Measurements from ENCODE around the gene KLHL24.

KLHL24 gene

DNA sequence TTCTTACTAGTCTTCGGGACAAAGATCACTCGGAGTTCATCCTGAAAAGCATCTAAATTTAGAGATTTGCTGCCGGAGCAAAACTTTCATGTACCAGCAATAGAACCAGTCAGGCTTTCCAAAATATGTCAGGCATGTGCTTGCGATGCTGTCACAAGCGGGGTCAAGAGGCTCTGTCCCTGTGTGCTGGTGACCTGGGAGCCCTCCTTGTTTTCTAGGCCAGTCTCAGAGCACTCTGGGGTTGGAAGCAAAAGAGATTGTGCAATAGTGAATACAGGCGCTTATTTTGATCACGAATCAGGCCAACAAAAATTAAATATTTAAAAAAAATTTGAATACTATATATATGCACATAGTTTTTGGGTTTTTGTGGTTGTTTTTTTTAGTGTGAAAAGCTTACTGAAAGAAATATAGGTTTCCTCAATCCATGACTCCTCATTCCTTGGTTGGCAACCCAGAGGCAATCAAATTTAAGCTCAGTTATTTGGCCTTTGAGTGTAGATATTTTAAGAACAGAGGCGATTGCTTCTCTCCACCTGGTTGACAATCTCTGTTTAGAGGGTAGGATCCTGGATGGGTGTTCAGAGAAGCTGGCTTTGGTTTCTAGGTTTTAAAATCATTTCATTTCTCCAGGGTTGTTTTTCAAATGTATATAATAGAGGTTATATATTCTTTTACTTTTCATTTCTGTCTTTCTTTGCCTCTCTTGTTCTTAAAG is 8.4 kb upstream of the KLHL24 start:
- TF ChIP-seq GATA2 (IDR thresholded peaks at IDR 0.05; ENCODE audit: low read depth, low read length) (no peak), GATA3 (IDR thresholded peaks at IDR 0.05; ENCODE audit: low read depth, low read length) (no peak)

DNA sequence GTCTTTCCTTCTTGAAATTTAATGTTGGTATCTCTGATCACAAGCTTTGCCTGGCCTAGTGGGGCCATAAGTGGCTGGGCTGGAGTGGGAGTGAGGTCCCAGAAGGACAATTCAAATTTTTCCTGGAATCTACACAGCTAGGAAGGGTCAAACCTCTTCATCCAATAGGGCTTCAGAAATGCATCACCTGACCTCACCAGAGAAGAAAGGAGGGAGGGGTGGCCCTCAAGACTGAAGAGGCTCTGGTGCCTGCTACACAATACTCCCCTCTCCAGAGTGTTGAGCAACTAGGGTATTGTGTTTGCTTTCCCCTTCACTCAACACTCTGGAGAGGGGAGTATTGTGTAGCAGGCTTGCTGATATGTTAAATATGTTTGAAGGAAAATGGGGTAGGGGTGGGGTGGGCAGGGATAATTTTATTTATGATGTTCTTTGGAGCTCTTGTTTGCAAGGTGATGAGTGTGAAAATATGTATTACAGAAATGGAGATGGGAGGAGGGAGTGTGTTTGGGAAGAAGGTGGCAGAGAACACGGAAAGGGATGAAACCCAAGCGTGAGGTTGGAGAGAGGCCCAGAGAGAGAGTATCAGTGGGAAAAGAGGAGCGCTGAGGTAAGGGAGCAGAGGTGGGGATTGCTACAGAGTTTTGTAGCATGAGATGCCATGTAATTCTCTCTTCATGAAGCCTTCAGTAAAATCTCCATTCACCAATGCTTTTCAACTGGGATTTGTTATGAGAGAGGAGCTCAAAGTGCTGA is 5.7 kb upstream of the KLHL24 start:
- TF ChIP-seq GATA2 (IDR thresholded peaks at IDR 0.05; ENCODE audit: low read depth, low read length) (no peak), GATA3 (IDR thresholded peaks at IDR 0.05; ENCODE audit: low read depth, low read length) (no peak)

DNA sequence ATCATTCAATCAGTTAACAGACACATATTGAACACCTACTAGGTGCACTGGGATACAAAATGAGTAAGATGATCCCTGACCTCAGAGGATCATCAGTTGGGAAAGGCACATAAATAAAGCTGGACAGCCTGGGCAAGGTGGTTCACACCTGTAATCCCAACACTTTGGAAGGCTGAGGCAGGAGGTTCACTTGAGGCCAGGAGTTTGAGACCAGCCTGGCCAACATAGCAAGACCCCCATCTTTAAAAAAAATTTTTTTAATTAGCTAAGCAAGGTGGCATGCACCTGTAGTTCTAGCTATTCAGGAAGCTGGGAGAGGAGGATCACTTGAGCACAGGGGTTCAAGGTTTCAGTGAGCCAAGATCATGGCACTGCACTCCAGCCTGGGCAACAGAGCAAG is 3.7 kb upstream of the KLHL24 start:
- TF ChIP-seq GATA2 (IDR thresholded peaks at IDR 0.05; ENCODE audit: low read depth, low read length) (no peak), GATA3 (IDR thresholded peaks at IDR 0.05; ENCODE audit: low read depth, low read length) (no peak)

GRCh38 chr3:183634707-183635106 is 716 bp upstream of the KLHL24 start:
- TF ChIP-seq GATA2 (IDR thresholded peaks at IDR 0.05; ENCODE audit: low read depth, low read length) (no peak), GATA3 (IDR thresholded peaks at IDR 0.05; ENCODE audit: low read depth, low read length) (no peak)

GRCh38 chr3:183635107-183635430 is 354 bp upstream of the KLHL24 start:
- no peak for TF ChIP-seq GATA3 (IDR thresholded peaks at IDR 0.05; ENCODE audit: low read depth, low read length)
- TF ChIP-seq GATA2 (IDR thresholded peaks at IDR 0.05; ENCODE audit: low read depth, low read length) = no peak

- TF ChIP-seq GATA3 (IDR thresholded peaks at IDR 0.05; ENCODE audit: low read depth, low read length) (no peak), GATA2 (IDR thresholded peaks at IDR 0.05; ENCODE audit: low read depth, low read length) (no peak)
These were observed 1.0 kb downstream of the KLHL24 start for GRCh38 chr3:183636221-183637105.

DNA sequence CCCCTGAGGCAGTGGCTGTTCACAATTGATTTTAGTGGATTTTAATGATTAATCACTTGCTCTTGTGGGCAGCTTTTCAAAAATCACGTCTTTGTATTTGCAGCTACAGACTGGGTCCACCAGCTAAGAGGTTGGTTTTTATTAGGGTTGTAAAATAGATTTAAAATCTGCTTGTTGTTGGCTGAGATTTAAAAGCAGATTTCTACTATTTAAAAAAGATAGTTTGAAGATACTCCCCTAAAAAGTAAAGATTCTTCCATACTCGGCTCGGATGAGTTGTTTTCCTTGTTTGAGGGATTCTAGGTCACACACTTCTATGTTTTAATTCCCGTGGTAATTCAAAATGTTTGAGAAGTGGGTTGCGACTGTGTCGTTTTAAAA is 1.7 kb downstream of the KLHL24 start:
- TF ChIP-seq GATA2 (IDR thresholded peaks at IDR 0.05; ENCODE audit: low read depth, low read length) (no peak), GATA3 (IDR thresholded peaks at IDR 0.05; ENCODE audit: low read depth, low read length) (no peak)

DNA sequence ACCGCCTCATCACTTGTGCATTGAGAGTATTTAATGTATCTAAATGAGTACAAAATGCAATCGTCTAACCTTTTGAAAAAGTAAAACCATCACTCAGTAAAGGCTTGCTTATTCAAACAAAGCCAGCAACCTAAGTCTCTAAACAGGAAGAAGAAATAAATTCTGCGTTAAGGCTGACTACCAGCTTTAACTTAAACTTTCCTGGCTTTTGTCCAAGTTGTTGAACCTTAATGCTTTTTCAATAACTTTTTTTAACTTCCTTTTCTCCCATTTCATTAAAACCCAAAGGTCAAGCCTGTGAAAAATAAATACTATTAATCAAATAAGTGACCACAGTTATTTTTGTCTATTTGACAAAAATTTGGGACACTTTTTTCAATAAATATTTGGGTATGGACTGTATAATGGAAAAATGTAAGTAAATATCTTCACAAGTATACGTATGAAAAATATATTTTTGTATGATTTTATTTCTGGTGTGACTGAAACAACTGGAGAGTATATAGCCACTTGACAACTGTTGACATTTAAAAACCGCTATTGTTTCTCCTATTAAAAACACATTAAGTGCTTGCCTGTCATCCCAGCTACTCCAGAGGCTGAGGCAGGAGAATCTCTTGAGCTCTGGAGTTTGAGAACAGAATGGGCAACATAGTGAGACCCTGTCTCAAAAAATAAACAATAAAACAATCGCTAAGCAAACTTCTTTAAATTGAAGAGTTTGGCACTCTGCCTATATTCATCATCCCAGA is 2.9 kb downstream of the KLHL24 start:
- no peak for TF ChIP-seq GATA3 (IDR thresholded peaks at IDR 0.05; ENCODE audit: low read depth, low read length)
- TF ChIP-seq GATA2 (IDR thresholded peaks at IDR 0.05; ENCODE audit: low read depth, low read length) = no peak

GRCh38 chr3:183641882-183642281 is 6.5 kb downstream of the KLHL24 start:
- TF ChIP-seq GATA2 (IDR thresholded peaks at IDR 0.05; ENCODE audit: low read depth, low read length) = no peak
- no peak for TF ChIP-seq GATA3 (IDR thresholded peaks at IDR 0.05; ENCODE audit: low read depth, low read length)

- no peak for TF ChIP-seq GATA3 (IDR thresholded peaks at IDR 0.05; ENCODE audit: low read depth, low read length)
These were observed 8.8 kb downstream of the KLHL24 start for GRCh38 chr3:183644244-183644643.

- TF ChIP-seq GATA2 (IDR thresholded peaks at IDR 0.05; ENCODE audit: low read depth, low read length) = no peak
- TF ChIP-seq GATA3 (IDR thresholded peaks at IDR 0.05; ENCODE audit: low read depth, low read length) = no peak
These were observed 9.8 kb downstream of the KLHL24 start for GRCh38 chr3:183645254-183645653.

GRCh38 chr3:183650554-183650953 is 15.1 kb downstream of the KLHL24 start:
- TF ChIP-seq GATA3 (IDR thresholded peaks at IDR 0.05; ENCODE audit: low read depth, low read length) = no peak
- TF ChIP-seq GATA2 (IDR thresholded peaks at IDR 0.05; ENCODE audit: low read depth, low read length) = no peak

GRCh38 chr3:183653209-183654064 is 18.0 kb downstream of the KLHL24 start:
- TF ChIP-seq GATA3 (IDR thresholded peaks at IDR 0.05; ENCODE audit: low read depth, low read length) = no peak
- no peak for TF ChIP-seq GATA2 (IDR thresholded peaks at IDR 0.05; ENCODE audit: low read depth, low read length)
